GM12891 (cell line): Measurements from ENCODE around the gene OXTR.

Source experiments
- PAX5 ChIP-seq: IDR thresholded peaks from 2 replicates; pipeline ENCODE4 v1.6.1; 2011; ENCODE audit warnings: low read length, moderate library complexity, mild to moderate bottlenecking; ENCODE audit not compliant: insufficient read depth, severe bottlenecking
- POLR2A ChIP-seq: IDR thresholded peaks from 2 replicates; pipeline ENCODE4 v1.6.1; 2011; ENCODE audit warnings: low read depth, low read length, control low read depth
- POLR2AphosphoS5 ChIP-seq: IDR thresholded peaks from 2 replicates; pipeline ENCODE4 v1.6.1; 2011; ENCODE audit warnings: low read depth, low read length, control low read depth
- POU2F2 ChIP-seq: IDR thresholded peaks from 2 replicates; pipeline ENCODE4 v1.6.1; 2011; ENCODE audit warnings: low read depth, mild to moderate bottlenecking, control low read depth, low read length, moderate library complexity
- SPI1 ChIP-seq: IDR thresholded peaks from 2 replicates; pipeline ENCODE4 v1.6.1; 2011; ENCODE audit warnings: low read depth, low read length, control low read depth
- TAF1 ChIP-seq: IDR thresholded peaks from 2 replicates; pipeline ENCODE4 v1.6.1; 2011; ENCODE audit warnings: low read depth, low read length, control low read depth

DNA sequence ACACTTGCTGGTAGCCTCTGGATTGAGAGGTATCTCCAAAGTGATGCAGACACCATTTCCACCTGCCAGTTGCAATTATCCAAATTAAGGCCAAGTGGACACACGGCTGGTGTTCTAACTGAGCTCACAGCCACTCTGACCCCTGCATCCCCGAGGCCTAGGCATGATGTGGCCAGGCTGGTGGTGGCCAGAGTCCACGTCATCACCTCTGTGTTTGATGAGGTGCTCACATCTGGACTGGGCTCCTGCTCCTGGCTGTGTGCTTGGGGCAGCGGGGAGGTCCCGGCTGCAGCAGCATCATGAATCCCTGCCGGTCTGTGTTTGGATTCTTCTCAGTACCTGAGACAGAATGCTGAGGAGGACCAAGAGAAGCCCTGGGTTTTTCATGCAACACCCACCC lies 4.9 kb downstream of the OXTR start:
- no peak for TF ChIP-seq POU2F2
- no peak for TF ChIP-seq POLR2AphosphoS5
- no peak for TF ChIP-seq POLR2A
- no peak for TF ChIP-seq SPI1
- TF ChIP-seq TAF1: no peak
- TF ChIP-seq PAX5: no peak
